Measurements from ENCODE around the gene ALPP.
"Not testable (repeated sequence)": the region's sequence is repeated elsewhere in the genome, so short reads cannot be mapped to it uniquely, and the experiment has no call there.

ALPP gene

GRCh38 chr2:232372231-232373208 is 6.0 kb upstream of the ALPP start:
- Histone ChIP-seq H3K36me3 (ENCODE audit: control insufficient read depth, insufficient read depth, low read length) (no peaks in the 10 kb centered on the region), H3K27me3 (ENCODE audit: control insufficient read depth, insufficient read depth, low read length) (no peaks in the 10 kb centered on the region), H3K4me1 (ENCODE audit: control insufficient read depth, insufficient read depth, low read length) (no peaks in the 10 kb centered on the region), H3K4me3 (ENCODE audit: low read length) (no peak overlapping the region), H3K9ac (ENCODE audit: low read length) (no peak overlapping the region), H3K27ac (ENCODE audit: low read depth, low read length) (no peak overlapping the region)

- H3K27ac ChIP-seq (ENCODE audit: low read depth, low read length) = no peak overlapping the region
- no peaks in the 10 kb centered on the region for H3K36me3 ChIP-seq (ENCODE audit: control insufficient read depth, insufficient read depth, low read length)
- H3K4me3 ChIP-seq (ENCODE audit: low read length) = no peak overlapping the region
- no peak overlapping the region for H3K9ac ChIP-seq (ENCODE audit: low read length)
- H3K4me1 ChIP-seq (ENCODE audit: control insufficient read depth, insufficient read depth, low read length) = no peaks in the 10 kb centered on the region
- no peaks in the 10 kb centered on the region for H3K27me3 ChIP-seq (ENCODE audit: control insufficient read depth, insufficient read depth, low read length)
Observed at GRCh38 chr2:232374356-232374755, 4.2 kb upstream of the ALPP start.

GRCh38 chr2:232375164-232375563 is 3.4 kb upstream of the ALPP start:
- no peaks in the 10 kb centered on the region for H3K4me1 ChIP-seq (ENCODE audit: control insufficient read depth, insufficient read depth, low read length)
- H3K27me3 ChIP-seq (ENCODE audit: control insufficient read depth, insufficient read depth, low read length) = no peaks in the 10 kb centered on the region
- H3K4me3 ChIP-seq (ENCODE audit: low read length) = no peak overlapping the region
- H3K27ac ChIP-seq (ENCODE audit: low read depth, low read length) = no peak overlapping the region
- H3K36me3 ChIP-seq (ENCODE audit: control insufficient read depth, insufficient read depth, low read length) = no peaks in the 10 kb centered on the region
- H3K9ac ChIP-seq (ENCODE audit: low read length) = no peak overlapping the region

GRCh38 chr2:232376260-232376659 is 2.3 kb upstream of the ALPP start:
- Histone ChIP-seq H3K27me3 (ENCODE audit: control insufficient read depth, insufficient read depth, low read length) (no peaks in the 10 kb centered on the region), H3K4me3 (ENCODE audit: low read length) (no peak overlapping the region), H3K4me1 (ENCODE audit: control insufficient read depth, insufficient read depth, low read length) (no peaks in the 10 kb centered on the region), H3K36me3 (ENCODE audit: control insufficient read depth, insufficient read depth, low read length) (no peaks in the 10 kb centered on the region), H3K27ac (ENCODE audit: low read depth, low read length) (no peak overlapping the region), H3K9ac (ENCODE audit: low read length) (no peak overlapping the region)

GRCh38 chr2:232376713-232377112 is 1.8 kb upstream of the ALPP start:
- no peak overlapping the region for H3K9ac ChIP-seq (ENCODE audit: low read length)
- no peak overlapping the region for H3K27ac ChIP-seq (ENCODE audit: low read depth, low read length)
- H3K4me1 ChIP-seq (ENCODE audit: control insufficient read depth, insufficient read depth, low read length) = no peaks in the 10 kb centered on the region
- H3K27me3 ChIP-seq (ENCODE audit: control insufficient read depth, insufficient read depth, low read length) = no peaks in the 10 kb centered on the region
- no peaks in the 10 kb centered on the region for H3K36me3 ChIP-seq (ENCODE audit: control insufficient read depth, insufficient read depth, low read length)
- H3K4me3 ChIP-seq (ENCODE audit: low read length) = no peak overlapping the region

GRCh38 chr2:232377319-232377718 is 1.2 kb upstream of the ALPP start:
- no peak overlapping the region for H3K4me3 ChIP-seq (ENCODE audit: low read length)
- H3K36me3 ChIP-seq (ENCODE audit: control insufficient read depth, insufficient read depth, low read length) = no peaks in the 10 kb centered on the region
- no peak overlapping the region for H3K9ac ChIP-seq (ENCODE audit: low read length)
- H3K4me1 ChIP-seq (ENCODE audit: control insufficient read depth, insufficient read depth, low read length) = no peaks in the 10 kb centered on the region
- H3K27me3 ChIP-seq (ENCODE audit: control insufficient read depth, insufficient read depth, low read length) = no peaks in the 10 kb centered on the region
- H3K27ac ChIP-seq (ENCODE audit: low read depth, low read length) = no peak overlapping the region

- no peak overlapping the region for H3K4me3 ChIP-seq (ENCODE audit: low read length)
- no peaks in the 10 kb centered on the region for H3K4me1 ChIP-seq (ENCODE audit: control insufficient read depth, insufficient read depth, low read length)
- peaks cover 2% of the 10 kb centered on the region for H3K27me3 ChIP-seq (ENCODE audit: control insufficient read depth, insufficient read depth, low read length)
- H3K36me3 ChIP-seq (ENCODE audit: control insufficient read depth, insufficient read depth, low read length) = no peaks in the 10 kb centered on the region
- no peak overlapping the region for H3K27ac ChIP-seq (ENCODE audit: low read depth, low read length)
- no peak overlapping the region for H3K9ac ChIP-seq (ENCODE audit: low read length)
Observed at GRCh38 chr2:232377841-232378734, 463 bp upstream of the ALPP start.

GRCh38 chr2:232379610-232380590 is 1.3 kb downstream of the ALPP start:
- H3K27ac ChIP-seq (ENCODE audit: low read depth, low read length); H3K27me3 ChIP-seq (ENCODE audit: control insufficient read depth, insufficient read depth, low read length); H3K4me3 ChIP-seq (ENCODE audit: low read length); H3K4me1 ChIP-seq (ENCODE audit: control insufficient read depth, insufficient read depth, low read length); H3K9ac ChIP-seq (ENCODE audit: low read length); H3K36me3 ChIP-seq (ENCODE audit: control insufficient read depth, insufficient read depth, low read length): not testable (repeated sequence)

- not testable (repeated sequence) for H3K36me3 ChIP-seq (ENCODE audit: control insufficient read depth, insufficient read depth, low read length); H3K9ac ChIP-seq (ENCODE audit: low read length); H3K27me3 ChIP-seq (ENCODE audit: control insufficient read depth, insufficient read depth, low read length); H3K27ac ChIP-seq (ENCODE audit: low read depth, low read length); H3K4me3 ChIP-seq (ENCODE audit: low read length); H3K4me1 ChIP-seq (ENCODE audit: control insufficient read depth, insufficient read depth, low read length)
Observed at GRCh38 chr2:232381204-232382031, 2.9 kb downstream of the ALPP start.

GRCh38 chr2:232382331-232383225 is 4.0 kb downstream of the ALPP start:
- H3K4me1 ChIP-seq (ENCODE audit: control insufficient read depth, insufficient read depth, low read length) = no peaks in the 10 kb centered on the region
- H3K27ac ChIP-seq (ENCODE audit: low read depth, low read length) = no peak overlapping the region
- no peaks in the 10 kb centered on the region for H3K36me3 ChIP-seq (ENCODE audit: control insufficient read depth, insufficient read depth, low read length)
- H3K4me3 ChIP-seq (ENCODE audit: low read length) = no peak overlapping the region
- peaks cover 4% of the 10 kb centered on the region for H3K27me3 ChIP-seq (ENCODE audit: control insufficient read depth, insufficient read depth, low read length)
- no peak overlapping the region for H3K9ac ChIP-seq (ENCODE audit: low read length)

Measured in rectal smooth muscle tissue (tissue), 1 donor.